HG03378 (cell line): ENCODE measurements around the gene CAPN11.
A peak's percentile ranks its signal among the peaks of the same experiment; 100 is the strongest.

Source experiments
- ATAC-seq: cut with Tn5 transposase; IDR thresholded peaks from one replicate; pipeline ENCODE4 v1.9.1; 2021; ENCODE audit warnings: mild to moderate bottlenecking, moderate library complexity; ENCODE audit not compliant: unreplicated experiment

The CAPN11 gene

GRCh38 chr6:44202332-44202971, 43.8 kb downstream of the CAPN11 start:
- no peak for ATAC-seq

- ATAC-seq = no peak
These were observed 44.5 kb downstream of the CAPN11 start for GRCh38 chr6:44202972-44203750.

DNA sequence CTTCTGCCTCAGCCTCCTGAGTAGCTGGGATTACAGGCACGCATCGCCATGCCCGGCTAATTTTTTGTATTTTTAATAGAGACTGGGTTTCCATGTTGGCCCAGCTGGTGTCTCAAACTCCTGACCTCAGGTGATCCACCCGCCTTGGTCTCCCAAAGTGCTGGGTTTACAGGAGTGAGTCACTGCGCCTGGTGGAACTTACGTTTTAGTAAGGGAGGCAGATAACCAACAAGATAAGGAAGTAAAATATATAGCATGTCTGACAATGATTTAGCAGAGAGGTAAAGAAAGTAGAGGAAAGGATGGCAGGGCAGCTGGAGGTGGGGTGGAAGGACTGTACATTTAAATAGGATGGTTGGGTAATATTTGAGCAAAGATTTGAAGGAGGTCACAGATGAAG, 45.3 kb downstream of the CAPN11 start:
- ATAC-seq = no peak

GRCh38 chr6:44207966-44208365, 49.3 kb downstream of the CAPN11 start:
- ATAC-seq = no peak

- ATAC-seq = no peak
These were observed 52.7 kb downstream of the CAPN11 start for GRCh38 chr6:44211284-44211683.

DNA sequence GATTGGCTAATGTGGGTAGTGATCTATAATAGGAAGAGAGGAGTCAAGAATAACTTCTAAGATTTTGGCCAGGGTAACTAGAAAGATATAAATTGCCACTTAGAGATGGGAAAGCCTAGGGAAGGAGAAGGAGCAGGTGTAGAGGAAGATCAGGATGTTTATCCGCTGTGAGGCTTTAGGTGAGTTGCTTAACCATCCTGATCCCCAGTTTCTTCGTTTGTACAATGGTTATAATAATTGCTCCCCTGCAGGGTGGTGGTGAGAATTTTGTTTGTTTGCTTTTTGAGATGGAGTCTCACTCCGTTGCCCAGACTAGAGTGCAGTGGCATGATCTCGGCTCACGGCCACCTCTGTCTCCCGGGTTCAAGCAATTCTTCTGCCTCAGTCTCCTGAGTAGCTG, 55.7 kb downstream of the CAPN11 start:
- ATAC-seq = no peak

DNA sequence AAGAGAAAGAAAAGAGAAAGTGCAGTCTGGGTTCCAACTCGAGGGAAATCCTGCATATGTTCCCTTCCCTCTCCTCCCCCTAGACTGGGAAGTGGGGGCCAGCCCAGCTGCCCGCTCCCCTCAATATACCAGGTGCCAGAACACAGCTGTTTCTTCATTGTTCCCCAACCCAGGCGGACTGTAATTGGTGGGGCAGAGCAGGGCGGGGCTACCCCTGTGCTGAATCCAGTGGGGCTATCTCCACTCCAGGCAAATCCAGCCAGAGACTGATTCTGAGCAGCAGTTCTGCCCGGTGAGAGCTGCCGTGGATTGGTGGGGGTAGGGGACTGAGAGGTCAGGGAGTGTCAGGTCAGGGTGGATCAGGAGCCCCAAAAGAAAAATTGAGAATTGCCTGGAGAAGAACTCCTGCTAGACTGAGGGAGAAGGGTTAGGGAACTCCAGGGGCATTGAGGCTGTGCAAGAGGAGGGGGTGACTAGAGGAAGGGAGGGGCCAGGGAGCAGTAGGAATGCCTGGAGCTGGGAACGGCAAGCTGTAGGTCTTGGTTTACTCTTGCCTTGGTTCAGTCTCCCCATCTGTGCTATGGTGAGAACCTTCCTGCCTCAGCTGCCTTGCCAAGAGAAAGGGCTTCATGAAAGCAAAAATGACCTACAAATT, 58.2 kb downstream of the CAPN11 start, which contains the start of gene MYMX:
Gene MYMX (plus strand): TSS at position 250 of the 655 bp plus-strand sequence. CDS start 546 bp downstream, outside the sequence.
- no peak for ATAC-seq

- ATAC-seq = no peak
These were observed 58.9 kb downstream of the CAPN11 start for GRCh38 chr6:44217332-44218143.

DNA sequence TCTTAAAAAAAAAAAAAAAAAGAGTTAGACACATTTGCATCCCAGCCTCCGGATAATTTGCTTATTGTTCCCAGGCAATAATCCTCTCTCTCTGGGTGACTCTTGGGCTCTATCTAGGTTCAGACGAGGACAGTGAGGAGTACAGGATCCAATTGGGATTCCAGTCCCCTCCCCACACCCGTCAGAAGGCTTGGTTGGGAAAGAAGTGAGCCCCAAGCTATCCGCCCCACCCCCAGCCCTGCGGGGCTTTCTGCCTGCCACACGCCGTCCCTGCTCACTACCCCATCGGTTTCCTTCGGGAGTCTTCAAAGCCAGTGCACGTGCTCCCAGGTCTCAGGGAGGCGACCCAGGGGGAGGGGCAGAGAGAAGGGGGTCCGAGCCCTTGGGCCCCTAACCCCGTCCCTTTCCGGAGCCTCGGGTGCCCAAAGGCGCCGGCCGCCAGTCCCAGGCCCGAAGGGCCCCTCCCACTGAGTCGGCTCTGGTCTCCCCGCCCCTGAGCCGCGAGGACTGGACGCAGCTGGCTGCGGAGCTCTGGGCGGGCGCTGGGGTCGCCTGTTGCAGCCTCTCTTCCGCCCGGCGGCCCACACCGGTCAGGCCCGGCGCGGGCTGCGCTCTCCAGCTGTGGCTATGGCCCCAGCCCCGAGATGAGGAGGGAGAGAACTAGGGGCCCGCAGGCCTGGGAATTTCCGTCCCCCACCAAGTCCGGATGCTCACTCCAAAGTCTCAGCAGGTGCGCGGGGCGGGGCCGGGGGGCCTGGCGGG, 60.6 kb downstream of the CAPN11 start:
- ATAC-seq = no peak

- no peak for ATAC-seq
These were observed 61.5 kb downstream of the CAPN11 start for GRCh38 chr6:44219815-44220784.

DNA sequence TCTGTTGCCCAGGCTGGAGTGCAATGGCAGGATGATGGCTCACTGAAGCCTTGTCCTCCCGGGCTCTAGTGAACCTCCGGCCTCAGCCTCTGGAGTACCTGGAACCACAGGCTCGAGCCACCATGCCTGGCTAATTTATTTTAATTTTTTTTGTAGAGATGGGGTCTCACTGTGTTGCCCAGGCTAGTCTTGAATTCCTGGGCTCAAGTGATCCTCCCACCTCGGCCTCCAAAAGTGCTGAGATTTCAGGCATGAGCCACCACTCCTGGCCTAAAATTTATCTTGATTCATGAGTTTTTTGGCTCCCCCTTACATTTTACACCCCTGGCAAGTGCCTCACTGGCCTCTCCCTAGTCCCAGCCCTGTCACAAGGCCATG, 62.3 kb downstream of the CAPN11 start:
- ATAC-seq = no peak

DNA sequence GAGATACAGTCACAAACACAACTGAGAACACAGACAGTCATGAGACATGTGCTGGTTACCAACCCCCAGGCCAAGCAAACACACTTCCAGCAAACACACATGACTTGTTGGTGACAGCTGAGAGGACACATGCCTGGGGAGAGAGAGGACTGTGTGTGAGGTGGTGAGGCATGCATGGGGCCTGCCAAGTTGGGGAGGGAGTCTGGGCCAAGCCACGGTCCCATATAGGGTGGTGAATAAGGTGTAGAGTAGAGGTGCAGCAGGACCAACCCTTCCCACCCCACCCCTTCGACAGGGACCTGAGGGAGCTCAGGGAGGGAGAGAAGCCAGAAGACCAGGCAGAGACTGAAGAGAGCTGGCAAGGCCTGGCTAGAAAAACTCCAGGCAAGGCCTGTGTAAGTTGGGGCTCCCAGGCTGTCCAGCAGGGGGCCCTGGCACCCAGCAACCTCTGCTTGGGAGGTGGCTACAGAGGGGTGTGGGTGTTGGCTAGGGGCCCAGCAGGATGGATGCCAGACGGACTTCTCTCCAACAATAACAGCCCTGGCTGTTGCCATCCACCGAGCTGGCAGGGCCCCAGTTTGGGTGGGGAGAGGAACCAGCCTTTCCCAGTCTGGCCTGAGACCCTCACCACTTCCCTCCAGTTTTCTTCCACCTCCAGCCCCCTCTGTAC, 62.8 kb downstream of the CAPN11 start:
- peak; percentile 35 for ATAC-seq

DNA sequence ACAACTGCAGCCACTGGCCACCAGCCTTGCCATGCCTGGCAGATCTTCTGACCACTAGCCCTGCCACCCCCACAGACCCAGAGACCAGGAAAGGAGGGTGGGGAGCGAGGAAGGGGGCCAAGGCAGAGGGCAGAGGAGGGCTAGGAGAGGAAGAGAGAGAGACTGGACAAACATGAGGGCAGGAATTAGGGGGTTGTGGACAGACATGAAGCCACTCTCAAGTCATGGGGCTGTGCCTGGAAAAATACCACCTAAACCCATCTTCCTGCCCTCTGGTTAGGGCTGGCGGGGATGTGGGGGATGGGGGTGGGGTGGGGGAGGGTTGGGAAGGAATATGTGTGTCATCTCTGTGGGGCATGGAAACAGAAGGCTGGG, 63.3 kb downstream of the CAPN11 start:
- no peak for ATAC-seq

DNA sequence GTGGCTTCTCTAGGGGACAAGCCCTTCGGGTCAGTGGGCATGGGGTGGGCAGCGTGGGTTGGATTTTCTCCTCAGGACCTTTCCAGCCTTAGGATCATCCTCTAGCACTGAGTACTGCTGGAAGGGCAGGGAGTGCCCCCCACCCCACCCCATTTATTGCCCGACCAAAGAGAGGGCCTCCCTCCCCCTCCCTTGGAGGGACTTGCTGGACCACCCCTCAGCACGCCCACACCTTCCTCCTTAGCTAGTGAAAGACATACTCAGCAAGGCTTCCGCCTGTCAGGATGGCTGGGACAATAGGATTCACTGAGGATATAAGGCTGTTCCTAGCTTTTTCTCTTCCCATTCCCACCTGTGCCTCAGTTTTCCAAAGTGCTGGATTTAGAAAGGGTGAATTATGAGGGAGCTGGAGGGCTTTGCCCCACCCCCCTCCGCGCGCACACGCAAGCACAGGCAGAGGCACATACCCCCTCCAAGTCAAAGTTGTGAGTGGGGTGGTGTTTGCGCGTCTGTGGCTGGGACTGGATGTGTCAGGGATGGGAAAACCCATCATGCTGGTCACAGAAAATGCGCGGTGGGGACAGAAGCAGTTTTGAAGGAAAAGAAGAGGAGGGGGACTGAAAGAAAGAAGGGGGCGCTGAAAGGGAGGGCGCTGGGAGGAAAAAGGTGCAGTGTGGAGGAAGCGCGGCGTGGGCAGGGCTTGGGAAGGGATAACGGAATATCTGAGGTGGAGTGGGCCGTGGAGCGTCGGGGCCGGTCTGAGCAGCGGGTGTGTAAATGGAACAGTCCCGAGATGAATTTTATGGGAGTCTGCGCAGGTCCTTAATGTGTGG, 64.1 kb downstream of the CAPN11 start:
- ATAC-seq = no peak

- ATAC-seq = peak; percentile 33
These were observed 64.9 kb downstream of the CAPN11 start, which contains the start of gene SLC29A1 for GRCh38 chr6:44223319-44224028. SLC29A1 (plus strand) TSS chr6:44223595; CDS start chr6:44227314, 3,719 bp downstream.

DNA sequence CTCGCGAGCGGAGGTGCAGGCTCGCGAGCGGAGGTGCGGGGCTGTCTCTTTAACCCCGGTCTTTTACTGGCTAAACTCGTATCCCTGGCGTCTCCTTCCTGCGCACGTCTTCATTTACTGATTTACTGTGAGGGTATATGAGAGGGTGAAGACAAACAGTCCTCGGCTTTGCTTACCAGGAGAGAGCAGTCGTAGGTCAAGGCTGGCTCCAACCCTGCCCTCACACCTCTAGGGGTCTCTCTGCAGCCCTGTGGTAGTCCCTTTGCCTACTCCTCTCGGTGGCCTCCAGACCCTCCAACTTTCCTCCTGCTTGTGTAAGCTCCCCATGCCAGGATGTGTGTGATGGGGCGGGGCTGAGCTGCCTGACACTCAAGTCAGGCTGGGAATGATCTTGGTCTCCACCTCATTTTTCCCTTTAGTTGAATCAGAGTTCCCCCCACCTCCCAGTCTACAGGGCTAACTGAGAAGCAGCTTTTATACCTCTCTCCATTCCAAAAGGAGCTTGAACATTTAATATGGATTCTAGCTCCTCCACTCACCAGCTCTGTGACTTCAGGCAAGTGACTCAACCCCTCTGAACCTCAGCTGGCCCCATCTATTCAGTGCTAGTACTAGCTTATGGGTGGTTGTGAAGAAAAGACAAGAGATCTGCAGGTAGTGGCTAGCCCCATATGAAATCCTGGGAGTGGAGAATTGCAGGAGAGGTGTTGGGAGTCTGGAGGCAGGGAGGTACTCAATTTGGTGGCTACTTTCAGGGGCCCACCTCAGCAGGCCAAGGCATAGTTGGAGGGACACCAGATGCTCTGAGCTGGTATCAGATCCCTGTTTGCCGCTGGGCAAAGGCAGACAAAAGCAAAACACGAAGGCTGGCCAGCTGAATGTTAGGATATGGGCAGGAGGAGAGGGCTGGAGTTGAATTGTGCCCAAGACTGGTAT, 65.7 kb downstream of the CAPN11 start:
- peak; percentile 7 for ATAC-seq
